CD4-positive, alpha-beta memory T cell (primary cell): ENCODE data around the gene GAPDH. TPM values are rescaled to one million over a fixed set of nuclear protein-coding genes. Genes with fewer than 3 reads are reported as not detected.
"Not testable (repeated sequence)": the region's sequence is repeated elsewhere in the genome, so short reads cannot be mapped to it uniquely, and the experiment has no call there.

Experiments
- CTCF ChIA-PET: fragments of 350-600 bp; sonication (Branson Sonifier 250); formaldehyde crosslinking; loops from one replicate; lab custom pipeline; 2021; ENCODE audit warnings: inconsistent platforms; ENCODE audit not compliant: partially characterized antibody; lab: Charles Lee
- POLR2A ChIA-PET: fragments of 350-600 bp; sonication (Branson Sonifier 250); formaldehyde crosslinking; loops from one replicate; lab custom pipeline; 2021; ENCODE audit not compliant: partially characterized antibody; lab: Charles Lee
- DNase-seq, 5 donors: peaks; one replicate each; pipeline versions ENCODE4 v3.0.0 to v3.0.0-alpha.2; 2020 to 2022; ENCODE audit warnings: mixed read lengths in 1 of 5
- H3K27ac ChIP-seq: one replicate; pipeline ENCODE4 v1.7.0; 2013; ENCODE audit warnings: low read depth, low read length
- H3K27me3 ChIP-seq: 2 replicates; pipeline ENCODE4 v1.7.0; 2013; ENCODE audit warnings: mild to moderate bottlenecking, low read length, moderate library complexity; ENCODE audit not compliant: insufficient read depth
- H3K36me3 ChIP-seq: 2 replicates; pipeline ENCODE4 v1.7.0; 2013; ENCODE audit warnings: mild to moderate bottlenecking, low read length, moderate library complexity; ENCODE audit not compliant: insufficient read depth
- H3K4me1 ChIP-seq: 2 replicates; pipeline ENCODE4 v1.7.0; 2013; ENCODE audit warnings: mild to moderate bottlenecking, low read length, moderate library complexity; ENCODE audit not compliant: insufficient read depth
- H3K4me3 ChIP-seq, 2 donors: one replicate each; pipeline ENCODE4 v1.7.0; 2013; ENCODE audit warnings: low read length in 2 of 2, mild to moderate bottlenecking in 1 of 2
- H3K9me3 ChIP-seq, 2 donors: one replicate each; pipeline ENCODE4 v1.7.0; 2013; ENCODE audit warnings: low read length in 2 of 2, control low read depth in 1 of 2; ENCODE audit not compliant: control insufficient read depth in 1 of 2
- H3K27ac Mint-ChIP-seq, 7 donors: one replicate each; pipeline ENCODE4 v1.8.0; 2020 to 2021; ENCODE audit warnings: mixed read lengths in 7 of 7, mild to moderate bottlenecking in 6 of 7, inconsistent platforms in 3 of 7, moderate library complexity in 3 of 7
- H3K27me3 Mint-ChIP-seq, 2 donors: one replicate each; pipeline ENCODE4 v1.8.0; 2020 to 2021; ENCODE audit warnings: mixed read lengths in 2 of 2
- H3K36me3 Mint-ChIP-seq, 2 donors: one replicate each; pipeline ENCODE4 v1.8.0; 2020 to 2021; ENCODE audit warnings: mixed read lengths in 2 of 2, inconsistent platforms in 1 of 2, mild to moderate bottlenecking in 1 of 2
- H3K4me1 Mint-ChIP-seq, 4 donors: one replicate each; pipeline ENCODE4 v1.8.0; 2020 to 2021; ENCODE audit warnings: mixed read lengths in 4 of 4, mild to moderate bottlenecking in 1 of 4
- H3K4me3 Mint-ChIP-seq, 8 donors: one replicate each; pipeline ENCODE4 v1.8.0; 2020 to 2021; ENCODE audit warnings: mixed read lengths in 8 of 8, mild to moderate bottlenecking in 7 of 8, moderate library complexity in 6 of 8, inconsistent platforms in 3 of 8
- H3K9me3 Mint-ChIP-seq, 8 donors: one replicate each; pipeline ENCODE4 v1.8.0; 2020 to 2021; ENCODE audit warnings: mixed read lengths in 8 of 8, mild to moderate bottlenecking in 5 of 8, inconsistent platforms in 3 of 8, moderate library complexity in 1 of 8
- intact Hi-C: fragments of 100-400 bp; cut with micrococcal nuclease; formaldehyde crosslinking; loops from one replicate; pipeline ENCODE4 v1.15.1; 2023
- polyA plus RNA-seq, 2 donors: library from polyadenylated mRNA; unstranded; fragments of 300-500 nt; fragmentation: Illumina TruSeq; gene quantifications; one replicate each; pipeline ENCODE4 v1.2.3, GENCODE V29; 2021
- total RNA-seq, 2 experiments: library from RNA; stranded (reverse); gene quantifications; one replicate each; pipeline ENCODE4 v1.2.3, GENCODE V29; 2021

The GAPDH gene
- total and polyA plus RNA-seq, 4 experiments from 2014 or later, result 474 to 2,185 (median 1,163) TPM

DNA sequence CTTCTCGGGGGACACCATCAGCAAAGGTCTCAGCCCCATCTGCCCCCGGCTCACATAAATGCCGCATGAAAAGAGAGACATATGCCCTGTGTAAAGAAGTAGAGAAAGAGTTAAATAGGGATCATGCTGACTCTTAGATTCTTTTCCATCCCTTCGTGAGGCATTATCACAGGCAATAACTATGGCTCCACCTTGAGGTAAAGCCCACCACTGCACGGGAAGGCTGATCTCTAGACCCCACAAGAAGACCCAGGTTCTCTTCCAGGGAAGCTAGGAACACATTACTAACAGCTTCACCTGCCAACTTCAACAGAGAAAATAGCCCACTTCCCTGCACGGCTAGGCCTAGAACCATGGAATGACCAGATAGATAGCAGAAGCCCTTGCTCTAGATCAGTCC is 47.9 kb downstream of the GAPDH start:
- ChIA-PET POLR2A (no interaction called here), CTCF (interaction anchor here (0.6 to 1.6 kb wide), 2 partner anchors 12 to 140 kb away, joined by 3 to 6 read pairs; no protein-coding TSS in a partner anchor)
- H3K4me3 Mint-ChIP-seq, result no peak overlapping the region
- H3K27ac Mint-ChIP-seq, result peak overlapping the region in 2 of 7 donors; percentile 17 to 30
- no peaks in the 10 kb centered on the region for H3K9me3 Mint-ChIP-seq
- H3K27me3 ChIP-seq, result no peaks in the 10 kb centered on the region
- H3K4me1 Mint-ChIP-seq, result peaks cover 0 to 2% (median 0%) of the 10 kb centered on the region in 4 donors
- H3K4me3 ChIP-seq, result no peak overlapping the region
- no peak overlapping the region for H3K27ac ChIP-seq
- peaks cover 75% of the 10 kb centered on the region for H3K36me3 ChIP-seq
- peaks cover 57 to 71% of the 10 kb centered on the region in 2 donors for H3K36me3 Mint-ChIP-seq
- no peak for DNase-seq
- no peaks in the 10 kb centered on the region for H3K9me3 ChIP-seq
- H3K27me3 Mint-ChIP-seq, result no peaks in the 10 kb centered on the region
- intact Hi-C loops, result no loop called here
- H3K4me1 ChIP-seq, result no peaks in the 10 kb centered on the region

DNA sequence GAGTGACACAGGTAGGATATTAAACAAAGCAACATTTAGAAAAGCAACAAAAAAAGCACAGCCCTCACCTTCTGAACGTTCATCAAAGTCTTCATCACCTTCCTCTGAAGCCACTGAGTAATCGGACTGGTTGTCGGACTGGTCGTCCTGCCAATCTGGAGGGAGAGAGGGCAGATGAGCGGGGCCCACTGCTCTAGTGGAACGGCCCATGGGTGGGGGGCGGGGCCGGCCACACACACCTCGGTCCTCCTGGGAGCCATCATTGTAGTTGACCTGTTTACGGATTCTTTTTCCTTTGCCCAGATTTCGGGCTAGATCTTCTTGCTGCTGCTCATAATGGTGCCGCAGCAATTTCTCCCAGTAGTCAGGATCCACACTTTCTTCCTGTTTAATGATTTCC is 48.6 kb downstream of the GAPDH start:
- ChIA-PET CTCF (interaction anchor here (1.6 kb wide), 1 partner anchor 12 kb away, joined by 6 read pairs; no protein-coding TSS in a partner anchor), POLR2A (interaction anchor here (1.3 kb wide), 1 partner anchor 15 kb away, joined by 5 read pairs; the partner anchor contains the start of gene NOP2)
- Histone ChIP-seq H3K4me1 (no peaks in the 10 kb centered on the region), H3K4me3 (no peak overlapping the region), H3K36me3 (peaks cover 75% of the 10 kb centered on the region), H3K27ac (no peak overlapping the region), H3K27me3 (no peaks in the 10 kb centered on the region), H3K9me3 (no peaks in the 10 kb centered on the region)
- no peak for DNase-seq
- Mint-ChIP-seq H3K36me3 (peaks cover 57 to 71% of the 10 kb centered on the region in 2 donors), H3K27me3 (no peaks in the 10 kb centered on the region), H3K4me1 (peaks cover 0 to 3% (median 0%) of the 10 kb centered on the region in 4 donors), H3K4me3 (no peak overlapping the region), H3K27ac (peak overlapping the region in 1 of 7 donors; percentile 30), H3K9me3 (no peaks in the 10 kb centered on the region)
- intact Hi-C loops, result no loop called here

DNA sequence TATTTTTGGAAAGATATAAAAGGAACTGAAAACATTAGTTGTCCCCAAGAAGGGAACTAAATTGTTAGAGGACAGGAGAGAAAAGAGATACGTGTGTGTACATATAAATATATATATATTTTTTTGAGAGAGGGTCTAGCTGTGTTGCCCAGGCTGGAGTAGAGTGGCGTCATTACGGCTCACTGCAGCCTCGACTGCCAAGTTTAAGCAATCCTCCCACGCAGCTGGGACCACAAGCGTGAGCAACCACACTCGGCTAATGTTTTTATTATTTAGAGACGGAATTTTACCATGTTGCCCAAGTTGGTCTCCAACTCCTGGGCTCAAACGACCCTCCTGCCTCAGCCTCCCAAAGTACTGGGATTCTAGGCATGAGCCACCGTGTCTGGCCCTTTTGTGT is 50.0 kb downstream of the GAPDH start:
- intact Hi-C loops, result no loop called here
- no peak overlapping the region for H3K4me3 ChIP-seq
- H3K27ac Mint-ChIP-seq, result no peak overlapping the region
- H3K4me1 ChIP-seq, result no peaks in the 10 kb centered on the region
- H3K9me3 ChIP-seq, result no peaks in the 10 kb centered on the region
- CTCF ChIA-PET, result interaction anchor here (0.5 to 1.5 kb wide), 4 partner anchors 12 to 44 kb away, joined by 3 to 4 read pairs (median 3); no protein-coding TSS in a partner anchor
- peaks cover 48 to 72% of the 10 kb centered on the region in 2 donors for H3K36me3 Mint-ChIP-seq
- no peak for DNase-seq
- no peaks in the 10 kb centered on the region for H3K9me3 Mint-ChIP-seq
- peaks cover 0 to 4% (median 0%) of the 10 kb centered on the region in 4 donors for H3K4me1 Mint-ChIP-seq
- H3K27me3 Mint-ChIP-seq, result no peaks in the 10 kb centered on the region
- no peak overlapping the region for H3K27ac ChIP-seq
- H3K4me3 Mint-ChIP-seq, result no peak overlapping the region
- peaks cover 76% of the 10 kb centered on the region for H3K36me3 ChIP-seq
- no peaks in the 10 kb centered on the region for H3K27me3 ChIP-seq
- POLR2A ChIA-PET, result interaction anchor here (1.0 to 1.3 kb wide), 2 partner anchors 8 to 16 kb away, joined by 3 to 5 read pairs; partner anchors contain the start of gene NOP2

DNA sequence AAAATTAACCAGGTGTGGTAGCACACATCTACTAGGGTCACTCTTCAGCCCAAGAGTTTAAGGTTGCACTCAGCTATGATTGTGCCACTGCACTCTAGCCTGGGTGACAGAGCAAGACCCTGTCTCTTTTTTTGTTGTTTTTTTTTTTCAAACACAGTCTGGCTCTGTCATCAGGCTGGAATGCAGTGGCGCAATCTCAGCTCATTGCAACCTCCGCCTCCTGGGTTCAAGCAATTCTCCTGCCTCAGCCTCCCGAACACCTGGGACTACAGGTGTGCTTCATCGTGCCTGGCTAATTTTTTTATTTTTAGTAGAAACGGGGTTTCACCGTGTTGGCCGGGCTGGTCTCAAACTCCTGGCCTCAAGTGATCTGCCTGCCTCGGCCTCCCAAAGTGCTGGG is 52.3 kb downstream of the GAPDH start:
- H3K36me3 ChIP-seq, result peaks cover 69% of the 10 kb centered on the region
- H3K9me3 ChIP-seq, H3K9me3 Mint-ChIP-seq, DNase-seq, H3K27ac ChIP-seq, H3K4me1 ChIP-seq, H3K27me3 ChIP-seq, H3K4me3 Mint-ChIP-seq, H3K27me3 Mint-ChIP-seq, intact Hi-C loops, H3K4me1 Mint-ChIP-seq, H3K4me3 ChIP-seq: not testable (repeated sequence)
- peak overlapping the region in 3 of 7 donors; percentile 48 to 83 (median 61) for H3K27ac Mint-ChIP-seq
- ChIA-PET CTCF (interaction anchor here (1.1 to 2.5 kb wide), 3 partner anchors 10 to 180 kb away, joined by 3 to 6 read pairs (median 5); no protein-coding TSS in a partner anchor), POLR2A (interaction anchor here (1.3 to 4.7 kb wide), 2 partner anchors 8 to 17 kb away, joined by 3 to 23 read pairs; no protein-coding TSS in a partner anchor)
- H3K36me3 Mint-ChIP-seq, result peaks cover 49 to 73% of the 10 kb centered on the region in 2 donors

Other genes with a start within 250 kb of the GAPDH start
- not detected for gene PLEKHG6, start 223.8 kb upstream of the GAPDH start, total RNA-seq
- gene PLEKHG6, start 223.8 kb upstream of the GAPDH start, polyA plus RNA-seq, result under 1 TPM in 1 of 2 donors, not detected in 1; 0.22 TPM
- 10 to 100 TPM; 80.7 to 86.7 TPM for gene TNFRSF1A, start 192.4 kb upstream of the GAPDH start, total RNA-seq
- 10 to 100 TPM; 14.5 to 36.4 TPM for gene TNFRSF1A, start 192.4 kb upstream of the GAPDH start, polyA plus RNA-seq
- gene SCNN1A, start 159.0 kb upstream of the GAPDH start, total RNA-seq, result 1 to 10 TPM in 1 of 2 experiments, under 1 TPM in 1; 0.67 to 1.3 TPM
- gene SCNN1A, start 159.0 kb upstream of the GAPDH start, polyA plus RNA-seq, result under 1 TPM; 0.24 to 0.53 TPM
- 1 to 10 TPM; 1.1 to 1.3 TPM for gene LTBR, start 150.4 kb upstream of the GAPDH start, total RNA-seq
- gene LTBR, start 150.4 kb upstream of the GAPDH start, polyA plus RNA-seq, result not detected
- 100 to 1,000 TPM; 117 to 124 TPM for gene CD27, start 89.6 kb upstream of the GAPDH start, total RNA-seq
- 100 to 1,000 TPM; 343 to 402 TPM for gene CD27, start 89.6 kb upstream of the GAPDH start, polyA plus RNA-seq
- 10 to 100 TPM; 66.4 to 66.9 TPM for gene TAPBPL, start 82.5 kb upstream of the GAPDH start, total RNA-seq
- 100 to 1,000 TPM; 102 to 116 TPM for gene TAPBPL, start 82.5 kb upstream of the GAPDH start, polyA plus RNA-seq
- 100 to 1,000 TPM in 1 of 2 experiments, 10 to 100 TPM in 1; 97.7 to 101 TPM for gene VAMP1, start 63.8 kb upstream of the GAPDH start, total RNA-seq
- gene VAMP1, start 63.8 kb upstream of the GAPDH start, polyA plus RNA-seq, result 10 to 100 TPM; 10.3 to 12.1 TPM
- 10 to 100 TPM; 85.1 to 89.2 TPM for gene MRPL51, start 41.3 kb upstream of the GAPDH start, total RNA-seq
- 100 to 1,000 TPM; 199 to 205 TPM for gene MRPL51, start 41.3 kb upstream of the GAPDH start, polyA plus RNA-seq
- 10 to 100 TPM; 38.1 to 39.8 TPM for gene NCAPD2, start 40.4 kb upstream of the GAPDH start, total RNA-seq
- 10 to 100 TPM; 15.7 to 29.0 TPM for gene NCAPD2, start 40.4 kb upstream of the GAPDH start, polyA plus RNA-seq
- 10 to 100 TPM; 58.7 to 60.4 TPM for gene IFFO1, start 21.5 kb downstream of the GAPDH start, total RNA-seq
- 10 to 100 TPM in 1 of 2 donors, 1 to 10 TPM in 1; 3.7 to 12.5 TPM for gene IFFO1, start 21.5 kb downstream of the GAPDH start, polyA plus RNA-seq
- gene NOP2, start 33.8 kb downstream of the GAPDH start, total RNA-seq, result 10 to 100 TPM; 87.6 to 87.7 TPM
- gene NOP2, start 33.8 kb downstream of the GAPDH start, polyA plus RNA-seq, result 10 to 100 TPM; 15.5 to 43.2 TPM
- 100 to 1,000 TPM; 246 to 255 TPM for gene CHD4, start 72.9 kb downstream of the GAPDH start, total RNA-seq
- gene CHD4, start 72.9 kb downstream of the GAPDH start, polyA plus RNA-seq, result 10 to 100 TPM; 13.3 to 64.6 TPM
- gene LPAR5, start 101.4 kb downstream of the GAPDH start, total RNA-seq, result 10 to 100 TPM; 10.2 to 11.1 TPM
- 10 to 100 TPM in 1 of 2 donors, 1 to 10 TPM in 1; 5.4 to 11.9 TPM for gene LPAR5, start 101.4 kb downstream of the GAPDH start, polyA plus RNA-seq
- 10 to 100 TPM; 13.9 to 16.3 TPM for gene ACRBP, start 112.9 kb downstream of the GAPDH start, total RNA-seq
- under 1 TPM in 1 of 2 donors, not detected in 1; 0.25 TPM for gene ACRBP, start 112.9 kb downstream of the GAPDH start, polyA plus RNA-seq
- 10 to 100 TPM; 82.3 to 83.5 TPM for gene ING4, start 128.6 kb downstream of the GAPDH start, total RNA-seq
- gene ING4, start 128.6 kb downstream of the GAPDH start, polyA plus RNA-seq, result 100 to 1,000 TPM in 1 of 2 donors, 10 to 100 TPM in 1; 73.0 to 122 TPM
- gene ZNF384, start 154.9 kb downstream of the GAPDH start, total RNA-seq, result 10 to 100 TPM; 88.6 to 88.7 TPM
- gene ZNF384, start 154.9 kb downstream of the GAPDH start, polyA plus RNA-seq, result 10 to 100 TPM; 14.4 to 45.8 TPM
- 1 to 10 TPM; 1.3 to 1.5 TPM for gene PIANP, start 166.3 kb downstream of the GAPDH start, total RNA-seq
- under 1 TPM; 0.61 to 0.69 TPM for gene PIANP, start 166.3 kb downstream of the GAPDH start, polyA plus RNA-seq
- 10 to 100 TPM; 36.9 to 37.7 TPM for gene COPS7A, start 189.5 kb downstream of the GAPDH start, total RNA-seq
- gene COPS7A, start 189.5 kb downstream of the GAPDH start, polyA plus RNA-seq, result 10 to 100 TPM; 44.7 to 48.6 TPM
- gene MLF2, start 218.6 kb downstream of the GAPDH start, total RNA-seq, result 10 to 100 TPM; 79.8 to 80.3 TPM
- gene MLF2, start 218.6 kb downstream of the GAPDH start, polyA plus RNA-seq, result 100 to 1,000 TPM; 111 to 130 TPM
- 1 to 10 TPM; 2.0 to 2.9 TPM for gene PTMS, start 231.8 kb downstream of the GAPDH start, total RNA-seq
- gene PTMS, start 231.8 kb downstream of the GAPDH start, polyA plus RNA-seq, result 1 to 10 TPM; 1.3 to 3.6 TPM
- 1 to 10 TPM; 2.4 to 3.8 TPM for gene LAG3, start 238.0 kb downstream of the GAPDH start, total RNA-seq
- gene LAG3, start 238.0 kb downstream of the GAPDH start, polyA plus RNA-seq, result 1 to 10 TPM; 4.9 to 8.3 TPM